ENCODE results near the gene PPP6R2. TPM values are rescaled to one million over a fixed set of nuclear protein-coding genes. Genes with fewer than 3 reads are reported as not detected.

The PPP6R2 gene
- polyA plus RNA-seq, 1 donor from 2014 or later = 85.4 TPM

GRCh38 chr22:50414476-50415248 lies 71.5 kb downstream of the PPP6R2 start:
- H4K20me1 ChIP-seq (ENCODE audit: insufficient read depth) = no peaks in the 10 kb centered on the region
- H3K4me2 ChIP-seq (ENCODE audit: low read length) = no peak overlapping the region
- no peaks in the 10 kb centered on the region for H3K27me3 ChIP-seq (ENCODE audit: insufficient read depth, low read depth, low read length)
- H2AFZ ChIP-seq (ENCODE audit: low read depth, low read length) = no peak overlapping the region
- no peak overlapping the region for H3K4me3 ChIP-seq (ENCODE audit: low read length)
- H3K9me2 ChIP-seq (ENCODE audit: insufficient read depth, low read length) = no peaks in the 10 kb centered on the region
- H3K9ac ChIP-seq (ENCODE audit: low read length) = no peak overlapping the region
- H3K9me3 ChIP-seq (ENCODE audit: low read length) = no peaks in the 10 kb centered on the region
- H3F3A ChIP-seq (ENCODE audit: insufficient read depth, low read length, poor library complexity, severe bottlenecking) = no peaks in the 10 kb centered on the region
- H3K79me2 ChIP-seq (replicated peaks; ENCODE audit: insufficient read depth, low read length) = no peaks in the 10 kb centered on the region
- no peaks in the 10 kb centered on the region for H3K36me3 ChIP-seq (ENCODE audit: insufficient read depth, low read length)
- H3K27ac ChIP-seq (ENCODE audit: low read length) = no peak overlapping the region
- TF ChIP-seq CTCF (IDR thresholded peaks at IDR 0.05; ENCODE audit: poor library complexity, severe bottlenecking) (no peak), TAF1 (IDR thresholded peaks at IDR 0.05; ENCODE audit: low read depth) (no peak), EZH2 (IDR thresholded peaks at IDR 0.05; ENCODE audit: borderline replicate concordance, insufficient read depth, low read length, poor library complexity, severe bottlenecking) (no peak)

GRCh38 chr22:50415426-50415825 lies 72.3 kb downstream of the PPP6R2 start:
- H3K9me2 ChIP-seq (ENCODE audit: insufficient read depth, low read length) = no peaks in the 10 kb centered on the region
- H3K79me2 ChIP-seq (replicated peaks; ENCODE audit: insufficient read depth, low read length) = no peaks in the 10 kb centered on the region
- no peak overlapping the region for H3K4me2 ChIP-seq (ENCODE audit: low read length)
- peaks cover 3% of the 10 kb centered on the region for H3K36me3 ChIP-seq (ENCODE audit: insufficient read depth, low read length)
- no peak overlapping the region for H3K9ac ChIP-seq (ENCODE audit: low read length)
- no peak overlapping the region for H3K27ac ChIP-seq (ENCODE audit: low read length)
- H2AFZ ChIP-seq (ENCODE audit: low read depth, low read length) = no peak overlapping the region
- TF ChIP-seq TAF1 (IDR thresholded peaks at IDR 0.05; ENCODE audit: low read depth) (no peak), CTCF (IDR thresholded peaks at IDR 0.05; ENCODE audit: poor library complexity, severe bottlenecking) (no peak), MXI1 (conservative IDR thresholded peaks at IDR 0.05; ENCODE audit: poor library complexity, severe bottlenecking) (no peak), EP300 (conservative IDR thresholded peaks at IDR 0.05; ENCODE audit: poor library complexity, severe bottlenecking) (no peak), REST (IDR thresholded peaks at IDR 0.05; ENCODE audit: borderline replicate concordance) (no peak), RAD21 (conservative IDR thresholded peaks at IDR 0.05) (no peak), POLR2AphosphoS5 (IDR thresholded peaks at IDR 0.05) (no peak), SMC3 (conservative IDR thresholded peaks at IDR 0.05; ENCODE audit: poor library complexity) (no peak), EZH2 (IDR thresholded peaks at IDR 0.05; ENCODE audit: borderline replicate concordance, insufficient read depth, low read length, poor library complexity, severe bottlenecking) (no peak)
- H3K9me3 ChIP-seq (ENCODE audit: low read length) = no peaks in the 10 kb centered on the region
- H3K27me3 ChIP-seq (ENCODE audit: insufficient read depth, low read depth, low read length) = no peaks in the 10 kb centered on the region
- no peak overlapping the region for H3K4me3 ChIP-seq (ENCODE audit: low read length)
- H4K20me1 ChIP-seq (ENCODE audit: insufficient read depth) = no peaks in the 10 kb centered on the region
- H3F3A ChIP-seq (ENCODE audit: insufficient read depth, low read length, poor library complexity, severe bottlenecking) = no peaks in the 10 kb centered on the region

Data from neural cell (in vitro differentiated cells).